LNCaP clone FGC (cell line): Measurements from ENCODE around the gene EXOC2.

Experiments used
- DNase-seq: peaks from one replicate; pipeline ENCODE4 v3.0.0-alpha.2; 2011; ENCODE audit warnings: low read depth
- H3K4me3 ChIP-seq: 2 replicates; pipeline ENCODE4 v1.5.1; 2011; ENCODE audit warnings: mild to moderate bottlenecking, low read depth, low read length, control low read depth
- CTCF ChIP-seq: IDR thresholded peaks from 2 replicates; pipeline ENCODE4 v1.5.1; 2012; ENCODE audit warnings: mild to moderate bottlenecking; ENCODE audit not compliant: control insufficient read depth, insufficient read depth; ENCODE audit errors: extremely low read depth

The EXOC2 gene

GRCh38 chr6:558089-558488, 134.8 kb downstream of the EXOC2 start:
- no peak for DNase-seq
- TF ChIP-seq CTCF, result peak; percentile 28
- no peak overlapping the region for H3K4me3 ChIP-seq

- TF ChIP-seq CTCF, result no peak
- no peak for DNase-seq
- H3K4me3 ChIP-seq, result no peak overlapping the region
Observed at GRCh38 chr6:551829-552350, 141.0 kb downstream of the EXOC2 start.

GRCh38 chr6:551405-551804, 141.5 kb downstream of the EXOC2 start:
- H3K4me3 ChIP-seq, result no peak overlapping the region
- TF ChIP-seq CTCF, result no peak
- DNase-seq, result no peak

- no peak for DNase-seq
- no peak overlapping the region for H3K4me3 ChIP-seq
Observed at GRCh38 chr6:549906-550305, 143.0 kb downstream of the EXOC2 start.

GRCh38 chr6:548517-548916, 144.4 kb downstream of the EXOC2 start:
- no peak for TF ChIP-seq CTCF
- DNase-seq, result no peak
- no peak overlapping the region for H3K4me3 ChIP-seq

More at GRCh38 chr6:549906-550305, 143.0 kb downstream of the EXOC2 start:
- no peak for TF ChIP-seq CTCF

GRCh38 chr6:548091-548490, 144.8 kb downstream of the EXOC2 start:
- no peak for DNase-seq
- H3K4me3 ChIP-seq, result no peak overlapping the region
- TF ChIP-seq CTCF, result no peak

- H3K4me3 ChIP-seq, result no peak overlapping the region
- no peak for TF ChIP-seq CTCF
- DNase-seq, result no peak
Observed at GRCh38 chr6:540490-540889, 152.4 kb downstream of the EXOC2 start.
